ENCODE results near the gene SEC16B.

SEC16B gene

GRCh38 chr1:177944016-177944949 lies 25.6 kb downstream of the SEC16B start:
- DNase-seq (ENCODE audit: low read depth in 2 of 2): no peak

- no peak for DNase-seq (ENCODE audit: low read depth in 2 of 2)
Observed at GRCh38 chr1:177941976-177942375, 27.9 kb downstream of the SEC16B start.

GRCh38 chr1:177940682-177941081 lies 29.2 kb downstream of the SEC16B start:
- DNase-seq (ENCODE audit: low read depth in 2 of 2): no peak

GRCh38 chr1:177937931-177938330 lies 31.9 kb downstream of the SEC16B start:
- no peak for DNase-seq (ENCODE audit: low read depth in 2 of 2)

GRCh38 chr1:177937174-177937770 lies 32.6 kb downstream of the SEC16B start:
- DNase-seq (ENCODE audit: low read depth in 2 of 2): no peak

- DNase-seq (ENCODE audit: low read depth in 2 of 2): no peak
Observed at GRCh38 chr1:177935638-177936415, 34.0 kb downstream of the SEC16B start.

GRCh38 chr1:177934927-177935326 lies 34.9 kb downstream of the SEC16B start:
- no peak for DNase-seq (ENCODE audit: low read depth in 2 of 2)

GRCh38 chr1:177934461-177934860 lies 35.4 kb downstream of the SEC16B start:
- no peak for DNase-seq (ENCODE audit: low read depth in 2 of 2)

- DNase-seq (ENCODE audit: low read depth in 2 of 2): no peak
Observed at GRCh38 chr1:177933881-177934280, 36.0 kb downstream of the SEC16B start.

GRCh38 chr1:177932123-177932522 lies 37.7 kb downstream of the SEC16B start:
- no peak for DNase-seq (ENCODE audit: low read depth in 2 of 2)

- DNase-seq (ENCODE audit: low read depth in 2 of 2): no peak
Observed at GRCh38 chr1:177928952-177929351, 40.9 kb downstream of the SEC16B start.

- no peak for DNase-seq (ENCODE audit: low read depth in 2 of 2)
Observed at GRCh38 chr1:177928194-177928593, 41.7 kb downstream of the SEC16B start.

GRCh38 chr1:177927021-177927596 lies 42.7 kb downstream of the SEC16B start:
- no peak for DNase-seq (ENCODE audit: low read depth in 2 of 2)

GRCh38 chr1:177926201-177926600 lies 43.7 kb downstream of the SEC16B start:
- no peak for DNase-seq (ENCODE audit: low read depth in 2 of 2)

- DNase-seq (ENCODE audit: low read depth in 2 of 2): no peak
Observed at GRCh38 chr1:177925006-177925405, 44.9 kb downstream of the SEC16B start.

GRCh38 chr1:177923441-177923840 lies 46.4 kb downstream of the SEC16B start:
- no peak for DNase-seq (ENCODE audit: low read depth in 2 of 2)

- no peak for DNase-seq (ENCODE audit: low read depth in 2 of 2)
Observed at GRCh38 chr1:177922209-177922608, 47.6 kb downstream of the SEC16B start.

- DNase-seq (ENCODE audit: low read depth in 2 of 2): no peak
Observed at GRCh38 chr1:177921590-177921989, 48.3 kb downstream of the SEC16B start.

GRCh38 chr1:177920091-177920490 lies 49.8 kb downstream of the SEC16B start:
- DNase-seq (ENCODE audit: low read depth in 2 of 2): no peak

- DNase-seq (ENCODE audit: low read depth in 2 of 2): no peak
Observed at GRCh38 chr1:177915641-177916040, 54.2 kb downstream of the SEC16B start.

GRCh38 chr1:177914603-177915002 lies 55.3 kb downstream of the SEC16B start:
- DNase-seq (ENCODE audit: low read depth in 2 of 2): no peak
